ENCODE data around the gene SLC6A19.

The SLC6A19 gene

DNA sequence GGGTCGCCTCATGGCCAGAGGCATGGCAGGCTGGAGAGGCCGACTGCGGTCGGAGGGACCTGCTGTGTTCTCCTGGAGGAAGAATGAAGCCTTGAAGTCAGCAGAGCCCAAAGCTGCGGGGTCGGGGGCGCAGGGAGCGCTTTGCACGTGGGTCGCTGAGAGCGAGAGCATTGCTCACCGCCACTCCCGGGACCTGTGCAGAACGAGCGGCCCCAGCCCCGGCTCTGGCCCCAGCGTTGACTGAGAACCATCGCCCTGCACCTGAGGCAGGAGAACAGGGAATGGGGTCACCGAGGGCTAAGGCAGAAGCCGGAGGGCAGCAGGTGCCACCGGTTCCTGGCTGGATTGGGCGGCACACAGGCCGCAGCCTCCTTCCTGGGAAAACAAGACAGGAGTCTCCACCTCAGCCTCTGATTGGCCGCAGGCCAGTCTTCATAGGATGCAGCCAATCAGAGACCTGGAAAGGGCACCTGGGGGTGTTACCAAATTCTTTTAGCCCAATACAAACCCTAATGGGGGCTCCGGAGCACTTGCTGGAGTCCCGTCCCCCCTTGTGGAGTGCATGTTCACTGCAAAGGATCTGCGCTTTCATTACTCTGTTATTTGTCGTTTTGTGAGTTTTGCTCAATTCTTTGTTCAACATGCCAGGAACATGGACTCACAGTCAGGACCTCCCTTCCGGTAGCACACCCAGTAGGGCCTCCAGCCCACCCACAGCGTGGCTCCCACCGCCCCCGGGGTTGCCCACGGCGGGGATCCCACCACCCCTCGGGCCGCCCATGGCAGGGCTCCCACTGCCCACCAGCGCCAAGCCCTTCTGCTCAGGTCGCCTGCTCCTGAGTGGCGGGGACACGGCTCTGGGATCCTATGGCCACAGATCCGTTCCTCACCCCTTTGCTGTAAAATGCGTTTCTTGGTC is 24.7 kb upstream of the SLC6A19 start:
- no peak for DNase-seq (ENCODE audit: low read depth)

DNA sequence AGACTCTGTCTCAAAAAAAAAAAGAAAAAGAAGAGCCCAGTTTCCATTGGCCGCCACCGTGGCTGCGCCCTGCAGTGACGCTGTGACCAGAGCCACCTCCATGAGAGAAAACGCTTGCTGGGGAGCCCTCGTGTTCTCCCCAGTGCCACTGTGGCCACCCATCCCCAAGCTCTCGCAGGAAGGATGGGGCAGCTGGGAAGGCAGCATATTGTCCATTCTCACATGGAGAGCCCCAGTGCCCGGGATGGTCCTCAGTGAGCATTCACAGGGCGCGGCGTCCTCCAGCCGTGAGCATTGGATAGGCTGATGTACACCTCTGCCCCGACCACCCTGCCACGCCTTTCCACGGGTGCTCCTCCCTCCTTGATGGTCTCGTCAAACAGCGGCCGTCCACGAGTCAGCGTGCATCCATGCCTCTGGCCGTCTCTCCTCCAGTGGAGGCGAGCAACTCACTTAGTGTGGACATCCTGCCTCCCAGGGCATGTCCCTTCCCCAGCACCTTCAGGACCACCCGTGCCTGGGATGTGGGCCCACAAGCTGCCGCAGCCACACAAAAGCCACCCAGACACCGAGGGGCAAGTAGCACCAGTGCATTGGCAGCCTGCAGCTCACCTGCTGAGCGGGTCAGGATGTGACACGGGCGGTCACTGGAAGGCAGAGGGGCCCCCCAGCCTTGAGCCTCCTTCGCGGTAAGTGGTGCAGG is 23.4 kb upstream of the SLC6A19 start:
- TF ChIP-seq, protein P1, sequence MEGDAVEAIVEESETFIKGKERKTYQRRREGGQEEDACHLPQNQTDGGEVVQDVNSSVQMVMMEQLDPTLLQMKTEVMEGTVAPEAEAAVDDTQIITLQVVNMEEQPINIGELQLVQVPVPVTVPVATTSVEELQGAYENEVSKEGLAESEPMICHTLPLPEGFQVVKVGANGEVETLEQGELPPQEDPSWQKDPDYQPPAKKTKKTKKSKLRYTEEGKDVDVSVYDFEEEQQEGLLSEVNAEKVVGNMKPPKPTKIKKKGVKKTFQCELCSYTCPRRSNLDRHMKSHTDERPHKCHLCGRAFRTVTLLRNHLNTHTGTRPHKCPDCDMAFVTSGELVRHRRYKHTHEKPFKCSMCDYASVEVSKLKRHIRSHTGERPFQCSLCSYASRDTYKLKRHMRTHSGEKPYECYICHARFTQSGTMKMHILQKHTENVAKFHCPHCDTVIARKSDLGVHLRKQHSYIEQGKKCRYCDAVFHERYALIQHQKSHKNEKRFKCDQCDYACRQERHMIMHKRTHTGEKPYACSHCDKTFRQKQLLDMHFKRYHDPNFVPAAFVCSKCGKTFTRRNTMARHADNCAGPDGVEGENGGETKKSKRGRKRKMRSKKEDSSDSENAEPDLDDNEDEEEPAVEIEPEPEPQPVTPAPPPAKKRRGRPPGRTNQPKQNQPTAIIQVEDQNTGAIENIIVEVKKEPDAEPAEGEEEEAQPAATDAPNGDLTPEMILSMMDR (conservative IDR thresholded peaks at IDR 0.05; ENCODE audit: low read length) = no peak
- DNase-seq (ENCODE audit: low read depth) = no peak
- H3K4me3 ChIP-seq (ENCODE audit: low read length) = no peak overlapping the region

More for the DNA sequence above, 24.7 kb upstream of the SLC6A19 start:
- H3K4me3 ChIP-seq (ENCODE audit: low read length) = no peak overlapping the region
- TF ChIP-seq, protein P1 (conservative IDR thresholded peaks at IDR 0.05; ENCODE audit: low read length) = no peak

DNA sequence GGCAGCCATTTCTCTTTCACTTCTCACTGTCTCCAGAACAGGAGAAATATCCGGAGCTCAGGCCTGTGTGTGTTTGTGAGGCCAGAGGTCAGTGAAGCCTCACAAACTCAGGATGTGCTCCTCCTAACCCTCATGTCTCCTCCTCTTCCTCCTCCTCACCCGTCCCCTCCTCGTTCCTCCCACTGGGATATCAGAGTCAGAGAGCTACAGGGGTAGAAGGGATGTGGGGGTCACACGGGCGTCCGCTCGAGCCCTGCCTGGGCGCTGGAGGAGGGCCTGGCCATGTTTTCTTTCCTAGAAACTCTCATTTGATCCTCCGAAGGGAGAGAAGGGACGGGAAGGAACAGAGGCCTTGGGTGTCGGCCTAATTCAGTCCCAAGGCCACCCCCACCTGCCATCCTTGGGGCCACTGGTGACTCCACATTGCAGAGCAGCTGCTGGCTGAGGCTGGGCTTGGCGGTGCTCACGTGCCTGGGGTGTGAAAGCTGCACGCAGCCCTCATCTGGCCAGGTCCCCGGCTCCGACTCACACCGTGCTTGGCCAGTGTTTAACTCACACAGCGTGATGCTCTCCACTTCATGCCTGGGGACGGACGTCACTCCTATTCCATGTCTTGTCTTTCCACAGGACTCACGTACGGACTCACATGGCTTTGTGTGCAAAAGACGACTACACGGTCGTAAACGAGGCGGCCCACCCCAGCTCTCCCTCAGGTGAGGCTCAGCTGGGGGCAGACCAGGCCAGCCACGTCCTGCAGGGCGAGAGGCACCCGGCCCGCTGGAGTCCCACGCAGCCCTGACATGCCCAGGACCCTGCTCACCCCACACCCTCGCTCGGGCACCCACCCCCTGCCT is 22.6 kb upstream of the SLC6A19 start:
- TF ChIP-seq, protein P1 (conservative IDR thresholded peaks at IDR 0.05; ENCODE audit: low read length) = no peak
- no peak overlapping the region for H3K4me3 ChIP-seq (ENCODE audit: low read length)
- DNase-seq (ENCODE audit: low read depth) = no peak

DNA sequence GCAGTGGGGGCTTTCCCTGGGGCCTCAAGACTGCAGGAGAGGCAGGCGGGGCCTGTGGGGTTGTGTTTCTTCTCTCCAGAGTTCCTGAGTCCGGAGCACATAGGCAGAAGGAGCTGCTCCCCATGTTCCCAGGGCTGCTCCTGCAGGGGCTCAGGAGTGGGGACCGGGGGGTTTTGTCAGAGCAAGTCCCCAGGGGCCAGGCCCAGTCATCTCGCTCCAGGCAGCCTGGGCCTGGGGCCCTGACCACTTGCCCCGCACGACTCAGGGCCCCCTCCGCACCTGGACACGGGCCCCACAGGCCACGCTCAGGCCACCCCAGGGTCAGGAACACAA is 22.0 kb upstream of the SLC6A19 start:
- DNase-seq (ENCODE audit: low read depth) = no peak
- TF ChIP-seq, protein P1 (conservative IDR thresholded peaks at IDR 0.05; ENCODE audit: low read length) = no peak
- no peak overlapping the region for H3K4me3 ChIP-seq (ENCODE audit: low read length)

DNA sequence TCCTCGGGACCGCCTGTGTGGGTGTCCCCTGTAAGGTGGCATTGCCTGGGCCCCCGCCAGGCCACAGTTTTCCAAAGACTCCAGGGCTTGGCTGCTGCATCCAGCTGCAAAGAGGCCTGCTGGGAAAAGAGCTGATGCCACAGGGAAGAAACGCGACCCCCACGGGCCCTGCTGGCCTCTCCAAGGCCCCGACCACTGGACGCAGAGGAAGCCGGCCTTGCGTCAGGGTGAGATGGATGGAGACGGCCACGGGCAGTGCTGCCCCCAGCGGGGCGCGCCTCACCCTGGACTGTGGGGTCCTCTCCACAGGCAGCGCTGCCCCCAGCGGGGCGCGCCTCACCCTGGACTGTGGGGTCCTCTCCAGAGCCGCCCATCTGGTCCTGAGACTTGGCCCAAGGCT is 21.3 kb upstream of the SLC6A19 start:
- no peak overlapping the region for H3K4me3 ChIP-seq (ENCODE audit: low read length)
- DNase-seq (ENCODE audit: low read depth) = no peak
- TF ChIP-seq, protein P1 (conservative IDR thresholded peaks at IDR 0.05; ENCODE audit: low read length) = no peak

DNA sequence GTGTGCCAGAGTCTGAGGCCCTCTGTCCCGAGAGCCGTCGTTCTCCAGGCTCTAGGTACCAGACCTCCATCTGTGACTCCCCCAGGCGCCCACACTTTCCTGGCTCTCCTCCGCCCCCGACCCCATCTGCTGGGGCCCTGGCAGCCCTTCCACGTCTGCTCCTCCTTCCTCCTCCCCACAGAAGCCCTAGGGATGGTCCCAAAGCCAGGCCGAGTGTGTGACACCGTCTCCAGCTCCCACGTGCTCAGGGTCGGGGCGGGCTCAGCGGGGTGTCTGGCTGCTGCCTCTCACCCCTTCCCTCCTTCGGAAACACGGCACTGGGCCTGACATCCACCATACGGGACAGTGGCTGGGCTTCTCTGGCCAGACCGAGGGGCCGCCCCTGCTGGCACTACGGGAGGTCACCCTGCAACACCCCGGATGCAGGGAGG is 20.5 kb upstream of the SLC6A19 start:
- no peak for DNase-seq (ENCODE audit: low read depth)
- no peak overlapping the region for H3K4me3 ChIP-seq (ENCODE audit: low read length)
- TF ChIP-seq, protein P1 (conservative IDR thresholded peaks at IDR 0.05; ENCODE audit: low read length) = no peak
